Astrocyte (in vitro differentiated cells and primary cell): ENCODE measurements around the gene BRF1. TPM values are rescaled to one million over a fixed set of nuclear protein-coding genes. Genes with fewer than 3 reads are reported as not detected.

Source experiments
- DNase-seq: peaks from one replicate; pipeline ENCODE4 v3.0.0-alpha.2; 2010; ENCODE audit warnings: low read depth
- FAIRE-seq: peaks from 2 replicates; lab custom pipeline; 2011; peaks lifted over from hg19 to GRCh38; lab: Jason Lieb, UNC
- H2AFZ ChIP-seq: 2 replicates; pipeline ENCODE4 v1.6.0; 2012; ENCODE audit warnings: low read depth, low read length, inconsistent platforms
- H3K27ac ChIP-seq: 2 replicates; pipeline ENCODE4 v1.5.1; 2011; ENCODE audit warnings: low read depth, low read length, inconsistent platforms
- H3K27me3 ChIP-seq: 2 replicates; pipeline ENCODE4 v1.6.0; 2011; ENCODE audit warnings: low read length, inconsistent platforms; ENCODE audit not compliant: insufficient read depth
- H3K36me3 ChIP-seq: 2 replicates; pipeline ENCODE4 v1.5.1; 2011; ENCODE audit warnings: low read length, inconsistent platforms; ENCODE audit not compliant: insufficient read depth
- H3K4me1 ChIP-seq: 2 replicates; pipeline ENCODE4 v1.5.1; 2011; ENCODE audit warnings: low read length, inconsistent platforms; ENCODE audit not compliant: insufficient read depth
- H3K4me2 ChIP-seq: 2 replicates; pipeline ENCODE4 v1.6.0; 2012; ENCODE audit warnings: low read length, inconsistent platforms
- H3K4me3 ChIP-seq: 2 replicates; pipeline ENCODE4 v1.5.1; 2011; ENCODE audit warnings: low read depth, mild to moderate bottlenecking, low read length, inconsistent platforms; ENCODE audit not compliant: insufficient read depth
- H3K79me2 ChIP-seq: 2 replicates; pipeline ENCODE4 v1.6.0; 2012; ENCODE audit warnings: mild to moderate bottlenecking, low read length, inconsistent platforms; ENCODE audit not compliant: insufficient read depth
- H3K9ac ChIP-seq: 2 replicates; pipeline ENCODE4 v1.6.0; 2012; ENCODE audit warnings: mild to moderate bottlenecking, low read length, inconsistent platforms
- H3K9me3 ChIP-seq: 2 replicates; pipeline ENCODE4 v1.5.1; 2012; ENCODE audit warnings: low read depth, mild to moderate bottlenecking, low read length, inconsistent platforms; ENCODE audit not compliant: insufficient read depth
- H4K20me1 ChIP-seq: 2 replicates; pipeline ENCODE4 v1.6.0; 2012; ENCODE audit warnings: low read length, inconsistent platforms; ENCODE audit not compliant: insufficient read depth
- H3K27ac Mint-ChIP-seq: one replicate; pipeline ENCODE4 v1.8.0; 2021; ENCODE audit warnings: mild to moderate bottlenecking, mixed read lengths; ENCODE audit not compliant: unreplicated experiment
- H3K27me3 Mint-ChIP-seq: one replicate; pipeline ENCODE4 v1.8.0; 2021; ENCODE audit warnings: low read depth, mixed read lengths; ENCODE audit not compliant: unreplicated experiment
- H3K36me3 Mint-ChIP-seq: one replicate; pipeline ENCODE4 v1.8.0; 2021; ENCODE audit warnings: low read depth, mixed read lengths; ENCODE audit not compliant: unreplicated experiment
- H3K4me1 Mint-ChIP-seq: one replicate; pipeline ENCODE4 v1.8.0; 2021; ENCODE audit warnings: low read depth, mixed read lengths; ENCODE audit not compliant: unreplicated experiment
- H3K4me3 Mint-ChIP-seq: one replicate; pipeline ENCODE4 v1.8.0; 2021; ENCODE audit warnings: mild to moderate bottlenecking, moderate library complexity, mixed read lengths; ENCODE audit not compliant: unreplicated experiment
- H3K9me3 Mint-ChIP-seq: one replicate; pipeline ENCODE4 v1.8.0; 2021; ENCODE audit warnings: mild to moderate bottlenecking, mixed read lengths; ENCODE audit not compliant: unreplicated experiment
- EZH2 ChIP-seq: IDR thresholded peaks from 2 replicates; pipeline ENCODE4 v1.6.1; 2012; ENCODE audit warnings: mild to moderate bottlenecking, low read length, inconsistent platforms; ENCODE audit not compliant: insufficient read depth
- total RNA-seq: library from RNA; stranded (reverse); gene quantifications from 2 replicates; pipeline ENCODE4 v1.2.1, GENCODE V29; 2021
- TF ChIP-seq, protein P1 (sequence below): IDR thresholded peaks from 2 replicates; pipeline ENCODE4 v1.5.1; 2011; ENCODE audit warnings: low read depth, mild to moderate bottlenecking, inconsistent platforms, low read length, moderate library complexity; ENCODE audit not compliant: insufficient read depth

The BRF1 gene
- total RNA-seq, 1 donor from 2014 or later: 20.5 TPM

DNA sequence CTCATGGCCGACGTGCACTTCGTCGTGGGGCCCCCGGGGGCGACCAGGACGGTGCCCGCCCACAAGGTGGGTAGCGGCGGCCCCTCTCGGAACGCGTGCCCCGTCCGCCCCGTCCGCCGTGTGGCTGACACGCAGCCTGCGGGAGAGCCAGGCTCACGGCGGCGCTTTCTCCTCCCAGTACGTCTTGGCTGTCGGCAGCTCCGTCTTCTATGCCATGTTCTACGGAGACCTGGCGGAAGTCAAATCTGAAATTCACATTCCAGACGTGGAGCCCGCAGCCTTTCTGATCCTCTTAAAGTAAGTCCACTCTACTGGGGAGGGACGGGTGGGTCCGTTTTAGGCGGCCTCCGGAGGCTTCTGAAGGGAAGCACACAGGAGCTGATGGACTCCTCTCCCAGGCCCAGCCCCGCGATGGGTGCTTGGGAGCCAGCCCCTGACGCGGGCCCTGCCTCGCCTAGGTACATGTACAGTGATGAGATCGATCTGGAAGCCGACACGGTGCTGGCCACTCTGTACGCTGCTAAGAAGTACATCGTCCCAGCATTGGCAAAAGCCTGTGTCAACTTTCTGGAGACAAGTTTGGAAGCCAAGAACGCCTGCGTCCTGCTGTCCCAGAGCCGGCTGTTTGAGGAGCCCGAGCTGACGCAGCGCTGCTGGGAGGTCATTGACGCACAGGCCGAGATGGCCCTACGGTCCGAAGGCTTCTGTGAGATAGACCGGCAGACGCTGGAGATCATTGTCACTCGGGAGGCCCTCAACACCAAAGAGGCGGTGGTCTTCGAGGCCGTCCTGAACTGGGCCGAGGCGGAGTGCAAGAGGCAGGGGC is 51.4 kb downstream of the BRF1 start:
- Histone ChIP-seq H3K27me3 (no peaks in the 10 kb centered on the region), H3K9me3 (no peaks in the 10 kb centered on the region), H3K9ac (peak overlapping the region; percentile 80), H2AFZ (no peak overlapping the region), H3K79me2 (peaks cover 67% of the 10 kb centered on the region), H3K27ac (peak overlapping the region; percentile 61), H3K4me2 (peak overlapping the region; percentile 88), H3K36me3 (peaks cover 5% of the 10 kb centered on the region), H3K4me3 (peak overlapping the region; percentile 61), H4K20me1 (peaks cover 68% of the 10 kb centered on the region), H3K4me1 (peaks cover 17% of the 10 kb centered on the region)
- no peak overlapping the region for H3K27ac Mint-ChIP-seq
- FAIRE-seq: no peak
- peak; percentile 31 for DNase-seq
- peaks cover 18% of the 10 kb centered on the region for H3K36me3 Mint-ChIP-seq
- peaks cover 2% of the 10 kb centered on the region for H3K9me3 Mint-ChIP-seq
- TF ChIP-seq EZH2: no peak
- H3K27me3 Mint-ChIP-seq: no peaks in the 10 kb centered on the region
- H3K4me3 Mint-ChIP-seq: peak overlapping the region; percentile 83
- no peaks in the 10 kb centered on the region for H3K4me1 Mint-ChIP-seq

DNA sequence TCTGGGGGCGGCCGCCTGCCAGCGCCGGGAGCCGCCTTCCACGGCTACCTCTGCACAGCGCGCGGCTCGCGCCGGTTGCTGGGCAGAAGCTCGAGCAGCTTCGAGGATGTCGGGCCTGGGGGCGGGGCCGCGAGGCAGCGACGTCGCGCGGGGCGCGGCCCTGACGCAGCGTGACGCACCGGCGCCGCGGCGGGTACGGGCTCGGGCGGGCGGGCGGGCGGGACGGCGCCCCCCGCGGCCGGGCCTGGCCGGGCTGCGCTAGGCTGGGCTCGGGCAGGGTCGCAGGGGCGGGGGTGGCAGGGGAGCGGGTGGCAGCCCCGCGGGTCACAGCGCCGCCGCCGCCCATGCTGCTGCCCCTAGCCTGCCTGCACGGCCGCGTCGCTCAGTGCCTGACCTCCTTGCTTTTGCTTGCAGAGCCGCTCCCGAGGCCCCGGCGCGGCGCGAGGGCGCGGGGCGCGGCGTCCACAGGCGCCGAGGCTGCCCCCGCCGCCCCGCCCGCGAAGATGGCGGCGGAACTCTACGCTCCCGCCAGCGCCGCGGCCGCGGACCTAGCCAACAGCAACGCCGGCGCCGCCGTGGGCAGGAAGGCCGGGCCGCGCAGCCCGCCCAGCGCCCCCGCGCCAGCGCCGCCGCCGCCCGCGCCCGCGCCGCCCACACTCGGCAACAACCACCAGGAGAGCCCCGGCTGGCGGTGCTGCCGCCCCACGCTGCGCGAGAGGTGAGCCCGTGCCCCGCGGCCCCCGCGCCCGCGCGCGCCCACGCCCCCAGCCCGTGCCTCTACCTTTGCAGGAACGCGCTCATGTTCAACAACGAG is 52.2 kb downstream of the BRF1 start, which contains the start of gene BTBD6:
Gene BTBD6, plus strand, starts transcription at position 166 of the 814 bp plus-strand sequence. Its CDS starts 179 bp downstream, at position 345.
- Mint-ChIP-seq H3K27me3 (no peaks in the 10 kb centered on the region), H3K9me3 (peaks cover 2% of the 10 kb centered on the region), H3K4me1 (no peaks in the 10 kb centered on the region), H3K27ac (no peak within 1 kb of the TSS), H3K36me3 (peaks cover 15% of the 10 kb centered on the region), H3K4me3 (peak within 1 kb of the TSS; percentile 83)
- peak; percentile 69 for DNase-seq
- peak within 1 kb of the TSS; percentile 72 for H3K27ac ChIP-seq
- H3K79me2 ChIP-seq: peaks cover 70% of the 10 kb centered on the region
- H2AFZ ChIP-seq: peak within 1 kb of the TSS; percentile 88
- H3K4me3 ChIP-seq: peak within 1 kb of the TSS; percentile 74
- H3K4me1 ChIP-seq: peaks cover 17% of the 10 kb centered on the region
- no peaks in the 10 kb centered on the region for H3K9me3 ChIP-seq
- peaks cover 65% of the 10 kb centered on the region for H4K20me1 ChIP-seq
- H3K36me3 ChIP-seq: peaks cover 5% of the 10 kb centered on the region
- no peaks in the 10 kb centered on the region for H3K27me3 ChIP-seq
- TF ChIP-seq, protein P1, sequence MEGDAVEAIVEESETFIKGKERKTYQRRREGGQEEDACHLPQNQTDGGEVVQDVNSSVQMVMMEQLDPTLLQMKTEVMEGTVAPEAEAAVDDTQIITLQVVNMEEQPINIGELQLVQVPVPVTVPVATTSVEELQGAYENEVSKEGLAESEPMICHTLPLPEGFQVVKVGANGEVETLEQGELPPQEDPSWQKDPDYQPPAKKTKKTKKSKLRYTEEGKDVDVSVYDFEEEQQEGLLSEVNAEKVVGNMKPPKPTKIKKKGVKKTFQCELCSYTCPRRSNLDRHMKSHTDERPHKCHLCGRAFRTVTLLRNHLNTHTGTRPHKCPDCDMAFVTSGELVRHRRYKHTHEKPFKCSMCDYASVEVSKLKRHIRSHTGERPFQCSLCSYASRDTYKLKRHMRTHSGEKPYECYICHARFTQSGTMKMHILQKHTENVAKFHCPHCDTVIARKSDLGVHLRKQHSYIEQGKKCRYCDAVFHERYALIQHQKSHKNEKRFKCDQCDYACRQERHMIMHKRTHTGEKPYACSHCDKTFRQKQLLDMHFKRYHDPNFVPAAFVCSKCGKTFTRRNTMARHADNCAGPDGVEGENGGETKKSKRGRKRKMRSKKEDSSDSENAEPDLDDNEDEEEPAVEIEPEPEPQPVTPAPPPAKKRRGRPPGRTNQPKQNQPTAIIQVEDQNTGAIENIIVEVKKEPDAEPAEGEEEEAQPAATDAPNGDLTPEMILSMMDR: no peak
- no peak for TF ChIP-seq EZH2
- peak within 1 kb of the TSS; percentile 80 for H3K9ac ChIP-seq
- H3K4me2 ChIP-seq: peak within 1 kb of the TSS; percentile 96
- no peak for FAIRE-seq

DNA sequence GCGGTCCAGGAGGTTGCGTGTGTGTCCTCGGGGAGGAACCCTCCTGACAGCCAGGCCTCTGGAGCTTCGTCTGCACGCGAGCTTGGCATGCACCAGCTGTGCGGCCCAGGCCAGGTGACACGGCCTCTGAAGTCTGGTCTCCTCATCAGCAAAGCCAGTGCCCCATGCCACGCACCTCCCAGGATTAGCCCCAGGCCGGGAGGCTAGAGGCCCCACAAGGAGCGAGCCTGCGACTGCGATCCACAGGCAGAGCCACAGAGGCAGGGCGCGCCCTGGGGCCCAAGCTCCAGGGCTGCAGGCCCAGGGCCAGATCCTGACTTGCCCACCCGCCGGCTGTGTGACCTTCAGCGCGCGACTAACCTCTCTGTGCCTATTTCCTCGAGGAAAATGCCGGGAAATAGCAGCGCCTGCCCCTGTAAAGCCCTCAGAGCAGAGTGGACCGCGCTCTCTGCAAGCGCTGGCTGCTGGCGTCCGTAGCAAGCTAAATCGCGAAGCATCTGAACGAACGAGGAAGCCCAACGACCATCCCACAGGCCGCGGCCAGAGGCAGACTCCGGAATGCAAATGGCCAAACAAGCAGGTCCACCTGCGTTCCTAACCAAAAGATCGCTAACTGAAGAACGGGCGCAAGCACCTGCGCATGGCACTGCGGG is 53.0 kb downstream of the BRF1 start:
- peaks cover 13% of the 10 kb centered on the region for H3K36me3 Mint-ChIP-seq
- H3K4me1 ChIP-seq: peaks cover 17% of the 10 kb centered on the region
- peaks cover 5% of the 10 kb centered on the region for H3K36me3 ChIP-seq
- H2AFZ ChIP-seq: peak overlapping the region; percentile 88
- peak overlapping the region; percentile 74 for H3K4me3 ChIP-seq
- H3K27ac Mint-ChIP-seq: no peak overlapping the region
- no peaks in the 10 kb centered on the region for H3K27me3 Mint-ChIP-seq
- H3K9ac ChIP-seq: peak overlapping the region; percentile 80
- no peak for DNase-seq
- H3K9me3 ChIP-seq: no peaks in the 10 kb centered on the region
- H4K20me1 ChIP-seq: peaks cover 60% of the 10 kb centered on the region
- H3K4me1 Mint-ChIP-seq: no peaks in the 10 kb centered on the region
- TF ChIP-seq EZH2: no peak
- TF ChIP-seq, protein P1: no peak
- peaks cover 70% of the 10 kb centered on the region for H3K79me2 ChIP-seq
- peak overlapping the region; percentile 79 for H3K4me3 Mint-ChIP-seq
- H3K27me3 ChIP-seq: no peaks in the 10 kb centered on the region
- H3K4me2 ChIP-seq: peak overlapping the region; percentile 96
- peaks cover 2% of the 10 kb centered on the region for H3K9me3 Mint-ChIP-seq
- FAIRE-seq: no peak
- H3K27ac ChIP-seq: peak overlapping the region; percentile 55
